Activated CD4-positive, alpha-beta memory T cell treated with anti-CD3 and anti-CD28 coated beads for 36 hours (primary cell): ENCODE data around the gene OTOGL. TPM values are rescaled to one million over a fixed set of nuclear protein-coding genes. Genes with fewer than 3 reads are reported as not detected.
"Not testable (repeated sequence)": the region's sequence is repeated elsewhere in the genome, so short reads cannot be mapped to it uniquely, and the experiment has no call there.

Experiments used
- CTCF ChIA-PET: fragments of 350-600 bp; sonication (Branson Sonifier 250); formaldehyde crosslinking; loops from one replicate; lab custom pipeline; 2021; ENCODE audit warnings: antibody characterized with exemption, inconsistent platforms; lab: Charles Lee
- POLR2A ChIA-PET: fragments of 350-600 bp; sonication (Branson Sonifier 250); formaldehyde crosslinking; loops from one replicate; lab custom pipeline; 2021; ENCODE audit warnings: antibody characterized with exemption; lab: Charles Lee
- DNase-seq: peaks from one replicate; pipeline ENCODE4 v3.0.0-alpha.2; 2020
- H3K27ac Mint-ChIP-seq: one replicate; pipeline ENCODE4 v1.8.0; 2021; ENCODE audit warnings: mixed read lengths
- H3K27me3 Mint-ChIP-seq: one replicate; pipeline ENCODE4 v1.8.0; 2021; ENCODE audit warnings: mixed read lengths
- H3K36me3 Mint-ChIP-seq: one replicate; pipeline ENCODE4 v1.8.0; 2021; ENCODE audit warnings: mixed read lengths
- H3K4me1 Mint-ChIP-seq: one replicate; pipeline ENCODE4 v1.8.0; 2021; ENCODE audit warnings: low read depth, mixed read lengths
- H3K4me3 Mint-ChIP-seq: one replicate; pipeline ENCODE4 v1.8.0; 2021; ENCODE audit warnings: mild to moderate bottlenecking, mixed read lengths
- H3K9me3 Mint-ChIP-seq: one replicate; pipeline ENCODE4 v1.8.0; 2021; ENCODE audit warnings: mixed read lengths
- intact Hi-C: fragments of 100-400 bp; cut with micrococcal nuclease; formaldehyde crosslinking; loops from one replicate; pipeline ENCODE4 v1.15.1; 2023
- total RNA-seq, 2 experiments: library from RNA; stranded (reverse); gene quantifications; one replicate each; pipeline ENCODE4 v1.2.3, GENCODE V29; 2021

Gene OTOGL
- total RNA-seq, 2 experiments from 2014 or later, result not detected

DNA sequence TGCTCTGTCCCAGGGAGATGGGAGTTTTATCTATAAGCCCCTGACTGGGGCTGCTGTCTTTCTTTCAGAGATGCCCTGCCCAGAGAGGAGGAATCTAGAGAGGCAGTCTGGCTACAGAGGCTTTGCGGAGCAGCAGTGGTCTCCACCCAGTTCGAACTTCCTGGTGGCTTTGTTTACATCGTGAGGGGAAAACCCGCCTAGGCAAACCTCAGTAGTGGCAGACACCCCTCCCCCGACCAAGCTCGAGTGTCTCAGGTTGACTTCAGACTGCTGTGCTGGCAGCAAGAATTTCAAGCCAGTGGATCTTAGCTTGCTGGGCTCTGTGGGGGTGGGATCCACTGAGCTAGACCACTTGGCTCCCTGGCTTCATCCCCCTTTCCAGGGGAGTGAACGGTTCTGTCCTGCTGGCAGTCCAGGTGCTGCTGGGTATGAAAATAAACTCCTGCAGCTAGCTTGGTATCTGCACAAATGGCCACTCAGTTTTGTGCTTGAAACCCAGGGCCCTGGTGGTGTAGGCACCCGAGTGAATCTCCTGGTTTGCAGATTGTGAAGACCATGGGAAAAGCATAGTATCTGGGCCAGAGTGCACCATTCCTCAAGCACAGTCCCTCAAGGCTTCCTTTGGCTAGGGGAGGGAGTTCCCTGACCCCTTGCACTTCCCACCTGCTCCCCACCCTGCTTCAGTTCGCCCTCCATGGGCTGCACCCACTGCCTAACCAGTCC is 15.3 kb upstream of the OTOGL start:
- POLR2A ChIA-PET, intact Hi-C loops, CTCF ChIA-PET, H3K27me3 Mint-ChIP-seq, H3K27ac Mint-ChIP-seq: not testable (repeated sequence)
- DNase-seq, result peak; percentile 68
- peaks cover 27% of the 10 kb centered on the region for H3K36me3 Mint-ChIP-seq
- peak overlapping the region; percentile 34 for H3K4me3 Mint-ChIP-seq
- H3K4me1 Mint-ChIP-seq, result peaks cover 16% of the 10 kb centered on the region
- H3K9me3 Mint-ChIP-seq, result peaks cover 31% of the 10 kb centered on the region

DNA sequence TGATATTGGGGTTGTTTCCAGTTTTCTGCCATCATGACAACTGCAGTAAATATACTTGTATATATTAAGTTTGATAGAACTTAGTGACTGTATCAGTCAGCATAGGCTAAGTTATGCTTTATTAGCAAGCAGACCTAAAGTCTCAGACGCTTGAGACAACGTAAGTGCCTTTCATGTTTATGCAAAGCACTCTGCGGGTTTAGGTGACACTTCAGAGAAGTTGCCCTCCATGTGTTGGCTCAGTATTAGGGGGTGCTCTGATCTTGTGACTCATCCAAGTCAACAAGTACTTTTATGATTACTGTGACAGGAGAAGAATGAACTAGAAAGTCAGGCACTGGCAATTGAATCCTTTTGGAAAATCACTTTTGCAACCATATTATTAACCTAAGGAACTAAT is 13.3 kb upstream of the OTOGL start:
- intact Hi-C loops, result loop anchor here (5.0 kb wide), 1 partner anchor 101 kb away; no protein-coding TSS in a partner anchor
- Mint-ChIP-seq H3K27ac (no peak overlapping the region), H3K36me3 (peaks cover 18% of the 10 kb centered on the region), H3K9me3 (peaks cover 19% of the 10 kb centered on the region), H3K4me3 (no peak overlapping the region), H3K4me1 (peaks cover 16% of the 10 kb centered on the region), H3K27me3 (no peaks in the 10 kb centered on the region)
- DNase-seq, result no peak
- ChIA-PET POLR2A (no interaction called here), CTCF (no interaction called here)

DNA sequence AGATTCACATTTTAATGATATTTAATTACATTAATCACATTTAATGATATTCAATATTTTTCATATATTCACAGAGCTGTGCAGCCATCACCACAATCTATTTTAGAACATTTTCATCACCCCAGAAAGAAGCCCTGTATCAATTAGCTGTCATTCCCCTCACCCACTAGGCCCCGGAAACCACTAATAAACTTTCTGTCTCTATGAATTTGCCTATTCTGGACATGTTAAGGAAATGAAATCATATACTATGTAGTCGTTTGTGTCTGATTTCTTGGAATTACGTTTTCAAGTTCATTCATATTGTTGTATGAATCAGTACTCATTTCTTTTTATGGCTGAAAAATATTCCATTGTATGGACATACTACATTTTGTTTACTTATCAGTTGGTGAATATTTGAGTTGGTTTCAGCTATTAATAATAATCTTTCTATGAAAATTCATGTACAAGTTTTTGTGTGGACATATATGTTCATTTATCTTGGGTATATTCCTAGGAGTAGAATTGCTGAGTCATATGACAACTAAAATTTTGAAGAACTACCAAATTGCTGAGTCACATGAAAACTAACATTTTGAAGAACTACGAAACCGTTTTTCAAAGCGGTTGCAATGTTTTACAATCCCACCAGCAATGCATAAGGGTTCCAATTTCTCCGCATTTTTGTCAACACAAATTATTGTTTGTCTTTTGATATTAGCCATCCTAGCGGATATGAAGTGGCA is 11.7 kb upstream of the OTOGL start:
- intact Hi-C loops, result loop anchor here (5.0 kb wide), 1 partner anchor 100 kb away; no protein-coding TSS in a partner anchor

DNA sequence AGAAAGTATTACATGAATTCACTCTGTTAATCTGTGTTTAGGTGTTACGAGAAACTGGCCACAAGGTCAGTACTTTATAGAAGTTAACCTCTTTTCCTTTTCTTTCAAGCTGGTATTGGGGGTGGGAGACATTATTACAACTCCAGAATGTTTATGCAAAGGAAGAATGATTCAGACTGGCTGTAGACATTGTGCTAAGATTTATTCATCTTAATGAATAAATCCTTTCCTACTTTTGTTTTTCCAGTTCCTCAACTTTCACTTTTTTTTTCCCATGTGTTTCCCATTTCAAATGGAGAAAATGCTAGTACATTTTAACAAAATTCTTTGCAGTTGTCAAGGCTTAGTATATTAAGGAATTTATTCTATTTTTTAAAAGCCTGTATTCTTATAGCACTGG is 1.3 kb downstream of the OTOGL start:
- H3K27me3 Mint-ChIP-seq, result peaks cover 1% of the 10 kb centered on the region
- no peak overlapping the region for H3K27ac Mint-ChIP-seq
- H3K36me3 Mint-ChIP-seq, result no peaks in the 10 kb centered on the region
- CTCF ChIA-PET, result no interaction called here
- H3K4me3 Mint-ChIP-seq, result no peak overlapping the region
- H3K9me3 Mint-ChIP-seq, result no peaks in the 10 kb centered on the region
- intact Hi-C loops, result no loop called here
- DNase-seq, result no peak
- H3K4me1 Mint-ChIP-seq, result no peaks in the 10 kb centered on the region
- POLR2A ChIA-PET, result no interaction called here

More for the DNA sequence above, 11.7 kb upstream of the OTOGL start:
- H3K4me1 Mint-ChIP-seq, result peaks cover 16% of the 10 kb centered on the region
- no peak overlapping the region for H3K4me3 Mint-ChIP-seq
- peaks cover 5% of the 10 kb centered on the region for H3K36me3 Mint-ChIP-seq
- H3K27me3 Mint-ChIP-seq, result no peaks in the 10 kb centered on the region
- peaks cover 11% of the 10 kb centered on the region for H3K9me3 Mint-ChIP-seq
- no peak for DNase-seq
- ChIA-PET CTCF (interaction anchor here (0.9 kb wide), 1 partner anchor 15 kb away, joined by 3 read pairs; no protein-coding TSS in a partner anchor), POLR2A (no interaction called here)
- H3K27ac Mint-ChIP-seq, result no peak overlapping the region

DNA sequence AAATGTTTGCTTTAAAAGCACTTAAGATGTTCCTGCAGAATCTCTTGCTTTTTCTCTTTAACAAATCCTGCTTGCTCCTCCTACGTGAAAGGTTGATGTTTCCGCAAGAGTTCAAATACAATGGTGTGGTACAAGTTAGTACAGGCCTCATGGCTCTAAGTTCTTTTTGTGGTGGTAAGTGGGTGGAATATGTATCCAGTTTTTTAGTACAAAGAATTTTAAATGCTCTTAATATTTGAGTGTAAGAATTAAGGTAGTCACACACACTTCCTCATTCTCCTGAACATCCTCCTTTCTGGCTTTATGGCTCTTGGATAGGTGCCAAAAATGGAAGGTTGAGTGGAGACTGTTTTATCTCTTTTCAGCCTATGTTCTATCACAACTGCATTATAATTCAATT is 1.8 kb downstream of the OTOGL start:
- no peaks in the 10 kb centered on the region for H3K4me1 Mint-ChIP-seq
- CTCF ChIA-PET, result no interaction called here
- POLR2A ChIA-PET, result no interaction called here
- H3K4me3 Mint-ChIP-seq, result no peak overlapping the region
- H3K27ac Mint-ChIP-seq, result no peak overlapping the region
- H3K27me3 Mint-ChIP-seq, result peaks cover 1% of the 10 kb centered on the region
- H3K9me3 Mint-ChIP-seq, result no peaks in the 10 kb centered on the region
- intact Hi-C loops, result no loop called here
- no peak for DNase-seq
- no peaks in the 10 kb centered on the region for H3K36me3 Mint-ChIP-seq

DNA sequence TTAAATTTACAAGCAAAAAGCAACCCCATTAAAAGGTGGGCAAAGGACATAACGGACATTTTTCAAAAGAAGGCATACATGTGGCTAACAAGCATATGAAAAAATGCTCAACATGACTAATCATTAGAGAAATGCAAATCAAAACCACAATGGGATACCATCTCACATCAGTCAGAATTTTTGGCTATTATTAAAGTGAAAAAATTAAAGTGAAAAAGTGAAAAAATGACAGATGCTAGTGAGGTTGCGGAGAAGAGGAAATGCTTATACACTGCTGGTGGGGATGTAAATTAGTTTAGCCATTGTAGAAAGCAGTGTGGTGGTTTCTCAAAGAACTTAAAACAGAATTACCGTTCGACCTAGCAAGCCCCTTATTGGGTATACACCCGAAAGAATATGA is 7.9 kb downstream of the OTOGL start:
- no peaks in the 10 kb centered on the region for H3K36me3 Mint-ChIP-seq
- no peaks in the 10 kb centered on the region for H3K9me3 Mint-ChIP-seq
- H3K4me1 Mint-ChIP-seq, result no peaks in the 10 kb centered on the region
- ChIA-PET CTCF (no interaction called here), POLR2A (no interaction called here)
- no peak overlapping the region for H3K4me3 Mint-ChIP-seq
- no peak for DNase-seq
- H3K27me3 Mint-ChIP-seq, result peaks cover 1% of the 10 kb centered on the region
- H3K27ac Mint-ChIP-seq, result no peak overlapping the region
- intact Hi-C loops, result no loop called here

DNA sequence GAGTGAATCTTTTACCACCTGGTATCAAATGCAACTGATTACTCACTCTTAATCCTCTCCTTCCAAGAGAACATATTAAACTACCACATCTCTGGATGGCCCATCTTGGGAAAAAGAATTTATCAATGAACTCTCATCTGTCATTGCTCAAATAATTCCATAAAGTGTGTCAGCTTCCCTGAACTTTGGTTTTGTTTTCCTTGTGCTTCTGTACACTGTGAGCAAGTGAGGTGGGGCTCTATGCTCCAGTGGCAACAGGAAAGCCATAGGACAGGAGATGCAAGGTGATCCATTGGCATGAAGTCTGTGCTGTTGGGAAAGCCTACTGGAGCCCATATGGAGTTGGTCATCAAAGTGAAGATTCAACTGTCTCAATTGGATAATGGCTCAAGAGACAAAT is 17.4 kb downstream of the OTOGL start:
- no peak for DNase-seq
- H3K4me1 Mint-ChIP-seq, result no peaks in the 10 kb centered on the region
- POLR2A ChIA-PET, result no interaction called here
- H3K9me3 Mint-ChIP-seq, result peaks cover 9% of the 10 kb centered on the region
- no peak overlapping the region for H3K27ac Mint-ChIP-seq
- H3K27me3 Mint-ChIP-seq, result no peaks in the 10 kb centered on the region
- CTCF ChIA-PET, result no interaction called here
- H3K4me3 Mint-ChIP-seq, result no peak overlapping the region
- H3K36me3 Mint-ChIP-seq, result no peaks in the 10 kb centered on the region
- intact Hi-C loops, result no loop called here

DNA sequence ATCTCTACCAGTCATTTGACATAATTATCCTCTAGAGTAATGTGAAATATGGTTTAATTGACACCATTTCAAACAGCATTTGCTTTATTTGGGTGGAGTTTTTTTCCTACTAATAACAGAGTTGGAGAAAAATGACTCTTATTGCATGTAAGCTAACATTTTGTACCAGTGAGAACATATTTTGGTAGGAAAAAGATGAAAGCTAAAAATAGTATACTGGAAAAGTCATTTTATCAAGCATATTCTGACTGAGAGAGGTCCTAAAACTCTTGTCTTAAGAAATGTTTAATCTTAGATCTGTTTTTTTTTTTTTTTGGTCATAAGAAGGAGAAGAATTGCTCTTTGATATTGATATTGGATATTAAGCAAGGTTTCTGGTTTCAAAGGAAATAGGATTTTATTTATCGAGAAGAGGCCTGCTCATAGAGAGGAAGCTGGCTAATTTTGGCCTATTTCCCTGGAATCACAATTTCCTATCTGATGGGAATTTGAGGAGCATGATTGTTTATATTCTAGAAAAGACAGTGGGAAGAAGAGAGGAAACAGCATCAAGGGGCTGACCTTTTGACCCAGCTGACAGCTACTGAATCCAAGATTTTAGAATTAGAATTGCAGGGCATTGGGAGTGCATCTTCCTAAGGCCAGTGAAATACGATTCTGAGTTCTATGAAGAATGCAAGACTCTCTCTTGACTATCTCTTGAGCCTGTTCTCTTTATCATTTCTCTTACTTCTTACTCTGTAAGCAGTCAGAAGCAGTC is 19.4 kb downstream of the OTOGL start:
- H3K27ac Mint-ChIP-seq, result no peak overlapping the region
- intact Hi-C loops, result no loop called here
- CTCF ChIA-PET, result no interaction called here
- H3K4me1 Mint-ChIP-seq, result no peaks in the 10 kb centered on the region
- H3K9me3 Mint-ChIP-seq, result peaks cover 4% of the 10 kb centered on the region
- POLR2A ChIA-PET, result no interaction called here
- H3K27me3 Mint-ChIP-seq, result no peaks in the 10 kb centered on the region
- no peaks in the 10 kb centered on the region for H3K36me3 Mint-ChIP-seq
- no peak for DNase-seq
- no peak overlapping the region for H3K4me3 Mint-ChIP-seq

DNA sequence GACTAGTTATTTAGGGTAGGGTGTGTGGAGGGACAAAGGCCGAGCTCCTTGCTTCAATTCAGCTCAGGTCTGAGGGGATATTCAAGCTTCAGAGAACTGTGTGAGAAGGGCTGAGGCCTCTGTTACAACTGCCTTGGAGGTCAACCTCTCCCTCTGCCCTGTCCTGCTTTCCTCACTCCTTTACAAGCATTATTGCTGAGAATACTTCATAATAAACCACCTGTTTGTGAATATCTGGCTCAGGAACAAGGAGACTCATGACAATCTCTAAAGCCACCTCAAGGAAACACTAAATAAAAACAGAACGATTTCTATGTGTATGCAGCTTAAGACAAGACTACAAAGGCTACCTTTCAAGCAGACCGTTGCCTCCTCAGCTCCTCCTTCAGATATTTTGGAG is 21.7 kb downstream of the OTOGL start:
- H3K36me3 Mint-ChIP-seq, result no peaks in the 10 kb centered on the region
- POLR2A ChIA-PET, result no interaction called here
- intact Hi-C loops, result no loop called here
- H3K4me1 Mint-ChIP-seq, result no peaks in the 10 kb centered on the region
- DNase-seq, result no peak
- H3K9me3 Mint-ChIP-seq, result no peaks in the 10 kb centered on the region
- CTCF ChIA-PET, result no interaction called here
- no peaks in the 10 kb centered on the region for H3K27me3 Mint-ChIP-seq
- H3K27ac Mint-ChIP-seq, result no peak overlapping the region
- no peak overlapping the region for H3K4me3 Mint-ChIP-seq

- H3K36me3 Mint-ChIP-seq, result no peaks in the 10 kb centered on the region
- no peaks in the 10 kb centered on the region for H3K27me3 Mint-ChIP-seq
- no peaks in the 10 kb centered on the region for H3K4me1 Mint-ChIP-seq
- no peak for DNase-seq
- intact Hi-C loops, result no loop called here
- H3K9me3 Mint-ChIP-seq, result no peaks in the 10 kb centered on the region
- no peak overlapping the region for H3K27ac Mint-ChIP-seq
- ChIA-PET POLR2A (no interaction called here), CTCF (no interaction called here)
- no peak overlapping the region for H3K4me3 Mint-ChIP-seq
Measured at GRCh38 chr12:80121661-80122060, 22.3 kb downstream of the OTOGL start.

DNA sequence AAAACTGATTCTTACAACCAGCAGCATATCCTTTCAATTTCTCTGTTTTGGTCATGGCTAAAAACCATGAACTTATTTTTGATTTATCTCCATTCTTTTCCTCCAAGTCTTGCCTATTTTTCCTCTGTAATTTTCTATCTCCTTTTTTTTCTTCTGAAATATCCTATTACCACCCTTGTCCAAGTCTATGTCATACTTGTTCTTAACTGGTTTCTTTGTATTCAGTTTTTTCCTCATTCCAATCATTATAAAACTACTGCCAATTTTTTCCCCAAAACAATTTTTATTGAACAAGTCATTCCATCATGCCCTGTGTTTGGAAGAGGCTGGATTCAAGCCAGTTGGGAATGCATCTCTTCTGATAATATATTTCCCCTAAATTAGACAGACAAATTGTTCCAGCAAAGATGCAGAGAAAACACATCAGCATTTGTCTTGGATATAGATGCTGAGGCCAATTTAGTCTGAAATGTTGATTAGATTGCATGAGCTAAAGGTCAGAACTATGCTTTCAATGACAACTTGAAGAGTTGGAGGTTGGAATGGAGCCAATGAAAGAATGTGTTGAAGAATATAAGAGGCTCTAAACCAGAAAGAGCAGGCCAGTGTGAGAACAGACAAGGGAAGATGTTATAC is 30.7 kb downstream of the OTOGL start:
- intact Hi-C loops, result no loop called here
- H3K36me3 Mint-ChIP-seq, result no peaks in the 10 kb centered on the region
- H3K4me1 Mint-ChIP-seq, result no peaks in the 10 kb centered on the region
- ChIA-PET POLR2A (no interaction called here), CTCF (no interaction called here)
- DNase-seq, result no peak
- peaks cover 1% of the 10 kb centered on the region for H3K27me3 Mint-ChIP-seq
- no peak overlapping the region for H3K4me3 Mint-ChIP-seq
- H3K27ac Mint-ChIP-seq, result no peak overlapping the region
- H3K9me3 Mint-ChIP-seq, result no peaks in the 10 kb centered on the region

DNA sequence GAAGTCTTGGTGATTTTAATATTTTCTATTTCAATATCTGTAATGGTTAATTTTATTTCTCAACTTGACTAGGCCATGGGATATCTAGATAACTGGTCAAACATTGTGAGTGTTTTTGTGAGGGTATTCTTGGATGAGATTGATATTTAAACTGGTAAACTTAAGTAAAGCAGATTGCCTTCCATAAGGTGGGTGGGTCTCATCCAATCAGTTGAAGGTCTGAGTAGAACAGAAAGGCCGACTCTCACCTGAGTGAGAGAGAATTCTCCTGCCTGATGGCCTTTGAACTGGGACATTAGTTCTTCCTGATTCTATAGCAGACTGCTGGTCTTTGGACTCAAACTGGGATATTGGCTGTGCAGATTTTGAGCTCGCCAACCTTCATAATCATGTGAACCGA is 36.3 kb downstream of the OTOGL start:
- ChIA-PET CTCF (no interaction called here), POLR2A (no interaction called here)
- Mint-ChIP-seq H3K27me3 (peaks cover 1% of the 10 kb centered on the region), H3K27ac (no peak overlapping the region), H3K4me1 (no peaks in the 10 kb centered on the region), H3K9me3 (no peaks in the 10 kb centered on the region), H3K4me3 (no peak overlapping the region), H3K36me3 (no peaks in the 10 kb centered on the region)
- no peak for DNase-seq
- intact Hi-C loops, result no loop called here
